GM12865 (cell line): Measurements from ENCODE around the gene ZBTB46.
"Not testable (repeated sequence)": the region's sequence is repeated elsewhere in the genome, so short reads cannot be mapped to it uniquely, and the experiment has no call there.

Source experiments
- DNase-seq: peaks from one replicate; pipeline ENCODE4 v3.0.0; 2010; ENCODE audit warnings: low read depth
- H3K4me3 ChIP-seq: 2 replicates; pipeline ENCODE4 v1.5.1; 2011; ENCODE audit warnings: mild to moderate bottlenecking, low read depth, low read length, control low read depth
- CTCF ChIP-seq: IDR thresholded peaks from 2 replicates; pipeline ENCODE4 v1.5.1; 2011; ENCODE audit warnings: low read length, control low read depth, low read depth, inconsistent platforms; ENCODE audit not compliant: insufficient read depth; ENCODE audit errors: missing control alignments

ZBTB46 gene

GRCh38 chr20:63782521-63782971 lies 48.5 kb downstream of the ZBTB46 start:
- no peak for DNase-seq
- H3K4me3 ChIP-seq = no peak overlapping the region
- no peak for TF ChIP-seq CTCF

DNA sequence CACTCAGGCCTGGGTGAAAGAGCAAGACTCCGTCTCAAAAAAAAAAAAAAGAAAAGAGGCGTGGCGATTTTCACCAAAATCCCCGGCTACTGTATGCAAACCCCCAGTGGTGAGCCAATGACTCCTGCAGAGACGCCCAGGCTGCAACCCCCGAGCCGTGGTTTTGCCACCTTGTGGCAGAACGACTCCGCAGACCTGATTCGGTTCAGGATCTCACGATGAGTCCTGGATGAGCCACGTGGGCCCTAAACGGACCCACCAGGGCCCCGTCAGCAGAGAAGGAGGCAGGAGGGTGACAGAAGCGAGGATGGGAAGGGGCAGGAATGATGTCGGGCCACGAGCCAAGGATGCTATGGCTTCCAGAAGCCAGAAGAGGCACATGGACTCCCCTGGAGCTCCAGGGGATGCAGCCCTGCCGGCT lies 49.0 kb downstream of the ZBTB46 start:
- no peak overlapping the region for H3K4me3 ChIP-seq
- TF ChIP-seq CTCF = peak; percentile 25
- peak; percentile 83 for DNase-seq

- no peak for TF ChIP-seq CTCF
- no peak overlapping the region for H3K4me3 ChIP-seq
- DNase-seq = no peak
These were observed 49.9 kb downstream of the ZBTB46 start for GRCh38 chr20:63781181-63781580.

DNA sequence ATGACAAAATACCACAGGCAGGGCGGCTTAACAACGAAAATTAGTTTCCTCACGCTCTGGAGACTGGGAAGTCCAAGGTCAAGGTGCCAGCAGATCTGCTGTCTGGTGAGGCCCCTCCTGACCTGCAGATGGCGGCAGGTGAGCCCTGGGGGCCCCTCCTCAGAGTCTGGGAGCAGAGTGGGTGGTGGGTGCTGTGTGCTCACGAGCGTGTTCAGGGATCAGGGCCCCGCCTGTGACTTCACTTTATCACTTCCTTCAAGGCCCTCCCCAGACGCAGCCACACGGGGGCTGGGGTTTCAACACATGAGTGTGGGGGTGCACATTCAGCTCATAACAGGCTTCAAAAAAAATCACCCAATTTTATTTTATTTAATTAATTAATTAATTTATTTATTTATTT lies 52.2 kb downstream of the ZBTB46 start:
- no peak for TF ChIP-seq CTCF
- DNase-seq = no peak
- no peak overlapping the region for H3K4me3 ChIP-seq

DNA sequence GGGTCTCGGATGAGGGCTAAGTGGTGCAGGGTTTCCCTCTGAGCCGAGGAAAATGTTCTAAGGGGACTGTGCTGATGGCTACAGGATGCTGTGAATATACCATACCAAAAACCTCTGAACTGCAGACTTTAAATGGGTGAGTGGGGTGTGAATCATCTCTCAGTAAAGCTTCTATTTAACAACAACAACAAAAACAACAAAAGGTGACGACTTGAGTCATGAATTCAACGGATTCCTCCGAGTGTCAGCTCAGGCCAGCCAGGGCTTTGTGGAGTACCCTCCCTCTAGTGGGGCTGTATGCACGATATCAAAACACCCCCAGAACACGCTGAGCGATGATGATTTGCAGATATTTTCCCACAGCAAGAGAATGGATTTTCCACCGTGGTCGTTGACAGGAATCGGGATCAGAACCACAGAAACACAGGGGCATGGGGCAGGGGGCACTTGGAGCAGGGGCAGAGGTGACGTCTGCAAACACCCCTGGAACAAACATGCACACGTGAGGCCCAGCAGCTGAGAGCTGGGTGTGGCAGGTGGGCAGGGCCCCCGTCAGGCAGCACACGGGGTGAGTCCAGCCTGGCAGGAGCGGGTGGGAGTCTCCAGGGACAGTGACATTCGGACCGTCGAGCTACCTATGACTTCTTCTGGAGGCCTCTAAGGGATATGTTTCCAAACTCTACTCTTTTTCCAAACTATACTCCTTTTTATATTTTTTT lies 52.9 kb downstream of the ZBTB46 start:
- TF ChIP-seq CTCF = no peak
- H3K4me3 ChIP-seq = no peak overlapping the region
- no peak for DNase-seq

GRCh38 chr20:63777614-63778013 lies 53.5 kb downstream of the ZBTB46 start:
- no peak overlapping the region for H3K4me3 ChIP-seq
- DNase-seq = no peak
- no peak for TF ChIP-seq CTCF

DNA sequence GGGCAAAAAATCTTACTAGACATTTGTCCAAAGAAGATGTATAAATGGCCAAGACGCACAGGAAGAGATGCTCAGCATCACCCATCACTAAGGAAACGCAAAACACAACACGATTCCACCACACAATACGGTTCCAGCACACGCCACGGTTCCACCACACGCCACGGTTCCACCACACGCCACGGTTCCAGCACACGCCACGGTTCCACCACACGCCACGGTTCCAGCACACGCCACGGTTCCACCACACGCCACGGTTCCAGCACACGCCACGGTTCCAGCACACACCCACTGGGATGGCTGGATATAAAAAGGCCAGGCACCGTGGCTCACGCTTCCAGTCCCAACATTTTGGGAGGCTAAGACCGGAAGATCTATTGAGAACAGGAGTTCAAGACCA lies 54.2 kb downstream of the ZBTB46 start:
- DNase-seq, H3K4me3 ChIP-seq: not testable (repeated sequence)
